GM12872 (cell line): ENCODE results near the gene UTP4.
A peak's percentile ranks its signal among the peaks of the same experiment; 100 is the strongest.

ENCODE experiments used
- TF ChIP-seq, protein P1 (sequence below): IDR thresholded peaks from 3 replicates; pipeline ENCODE4 v1.5.1; 2011; ENCODE audit warnings: low read depth, mild to moderate bottlenecking, low read length, moderate library complexity; ENCODE audit not compliant: insufficient read depth

Gene UTP4

DNA sequence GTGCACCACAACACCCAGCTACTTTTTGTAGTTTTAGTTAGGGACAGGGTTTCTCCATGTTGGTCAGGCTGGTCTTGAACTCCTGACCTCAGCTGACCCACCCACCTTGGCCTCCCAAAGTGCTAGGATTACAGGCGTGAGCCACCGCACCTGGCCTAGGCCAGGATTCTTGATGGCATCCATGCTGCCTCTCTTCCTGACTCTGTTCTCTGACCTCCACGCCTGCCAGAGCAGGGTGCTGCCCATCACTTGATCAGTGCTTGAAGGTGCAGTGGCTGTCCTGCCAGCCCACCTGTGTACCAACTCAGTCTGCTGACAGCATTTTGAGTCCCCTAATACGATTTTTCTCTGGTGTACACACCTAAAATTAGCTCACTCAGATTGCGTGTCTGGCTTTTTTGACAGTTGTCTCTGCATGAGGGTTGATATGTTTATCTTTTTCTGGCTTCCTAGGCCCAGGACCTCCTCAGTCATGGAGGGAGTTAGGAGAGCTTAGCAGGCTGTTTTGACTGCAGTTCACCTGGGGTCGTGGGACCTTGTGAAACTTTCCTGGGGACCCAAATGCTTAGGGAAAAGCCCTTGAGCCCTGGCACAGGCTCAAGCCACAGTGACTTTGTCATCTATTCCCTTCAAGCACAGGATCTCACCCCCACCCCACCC lies 21.1 kb upstream of the UTP4 start:
- TF ChIP-seq, protein P1, sequence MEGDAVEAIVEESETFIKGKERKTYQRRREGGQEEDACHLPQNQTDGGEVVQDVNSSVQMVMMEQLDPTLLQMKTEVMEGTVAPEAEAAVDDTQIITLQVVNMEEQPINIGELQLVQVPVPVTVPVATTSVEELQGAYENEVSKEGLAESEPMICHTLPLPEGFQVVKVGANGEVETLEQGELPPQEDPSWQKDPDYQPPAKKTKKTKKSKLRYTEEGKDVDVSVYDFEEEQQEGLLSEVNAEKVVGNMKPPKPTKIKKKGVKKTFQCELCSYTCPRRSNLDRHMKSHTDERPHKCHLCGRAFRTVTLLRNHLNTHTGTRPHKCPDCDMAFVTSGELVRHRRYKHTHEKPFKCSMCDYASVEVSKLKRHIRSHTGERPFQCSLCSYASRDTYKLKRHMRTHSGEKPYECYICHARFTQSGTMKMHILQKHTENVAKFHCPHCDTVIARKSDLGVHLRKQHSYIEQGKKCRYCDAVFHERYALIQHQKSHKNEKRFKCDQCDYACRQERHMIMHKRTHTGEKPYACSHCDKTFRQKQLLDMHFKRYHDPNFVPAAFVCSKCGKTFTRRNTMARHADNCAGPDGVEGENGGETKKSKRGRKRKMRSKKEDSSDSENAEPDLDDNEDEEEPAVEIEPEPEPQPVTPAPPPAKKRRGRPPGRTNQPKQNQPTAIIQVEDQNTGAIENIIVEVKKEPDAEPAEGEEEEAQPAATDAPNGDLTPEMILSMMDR, result no peak

- TF ChIP-seq, protein P1, result no peak
Observed at GRCh38 chr16:69111876-69112230, 20.6 kb upstream of the UTP4 start.

GRCh38 chr16:69112285-69113129 lies 19.9 kb upstream of the UTP4 start:
- TF ChIP-seq, protein P1, result peak; percentile 85

DNA sequence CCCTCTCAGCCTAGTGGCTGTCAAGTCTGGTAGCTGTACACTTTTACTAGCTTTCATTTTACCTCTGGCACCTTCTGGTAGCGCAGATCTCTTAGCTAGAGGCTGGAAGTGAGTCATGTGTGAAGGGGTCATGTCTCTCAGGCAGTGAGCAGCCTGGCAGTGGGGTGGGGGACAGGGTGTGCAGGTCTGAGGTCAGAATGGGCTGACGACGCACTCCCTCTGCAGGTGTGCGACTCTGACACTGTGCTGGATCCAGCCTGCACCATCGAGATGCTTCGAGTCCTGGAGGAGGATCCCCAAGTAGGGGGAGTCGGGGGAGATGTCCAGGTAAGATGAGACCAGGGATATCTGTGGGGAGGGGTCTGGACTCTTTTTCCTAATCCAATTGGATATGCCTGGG lies 19.2 kb upstream of the UTP4 start:
- TF ChIP-seq, protein P1, result no peak

DNA sequence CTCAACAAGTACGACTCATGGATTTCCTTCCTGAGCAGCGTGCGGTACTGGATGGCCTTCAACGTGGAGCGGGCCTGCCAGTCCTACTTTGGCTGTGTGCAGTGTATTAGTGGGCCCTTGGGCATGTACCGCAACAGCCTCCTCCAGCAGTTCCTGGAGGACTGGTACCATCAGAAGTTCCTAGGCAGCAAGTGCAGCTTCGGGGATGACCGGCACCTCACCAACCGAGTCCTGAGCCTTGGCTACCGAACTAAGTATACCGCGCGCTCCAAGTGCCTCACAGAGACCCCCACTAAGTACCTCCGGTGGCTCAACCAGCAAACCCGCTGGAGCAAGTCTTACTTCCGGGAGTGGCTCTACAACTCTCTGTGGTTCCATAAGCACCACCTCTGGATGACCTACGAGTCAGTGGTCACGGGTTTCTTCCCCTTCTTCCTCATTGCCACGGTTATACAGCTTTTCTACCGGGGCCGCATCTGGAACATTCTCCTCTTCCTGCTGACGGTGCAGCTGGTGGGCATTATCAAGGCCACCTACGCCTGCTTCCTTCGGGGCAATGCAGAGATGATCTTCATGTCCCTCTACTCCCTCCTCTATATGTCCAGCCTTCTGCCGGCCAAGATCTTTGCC lies 18.0 kb upstream of the UTP4 start:
- TF ChIP-seq, protein P1, result no peak

GRCh38 chr16:69114976-69115355 lies 17.5 kb upstream of the UTP4 start:
- TF ChIP-seq, protein P1, result no peak

DNA sequence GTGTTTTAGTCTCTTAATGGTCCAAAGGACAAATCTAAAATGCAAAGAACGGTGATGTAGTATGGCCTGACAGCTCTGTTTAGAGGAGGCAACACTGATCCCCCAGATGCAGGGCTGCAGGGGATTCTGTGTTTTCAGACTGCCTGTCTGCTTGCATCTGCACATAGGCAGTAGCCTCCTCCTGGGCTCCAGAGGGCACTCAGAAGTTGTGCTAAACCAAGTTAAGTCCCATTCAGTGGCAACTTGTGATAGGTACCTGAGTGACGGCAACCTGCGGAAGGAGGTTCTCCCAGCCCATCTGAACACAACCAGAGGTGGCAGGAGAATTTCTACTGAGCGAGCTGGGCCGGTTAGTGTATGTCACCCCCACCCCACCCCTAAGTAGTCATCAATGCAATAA lies 17.1 kb upstream of the UTP4 start:
- TF ChIP-seq, protein P1, result no peak
